Osteoblast (primary cell): ENCODE data around the gene AADACL3. TPM values are rescaled to one million over a fixed set of nuclear protein-coding genes. Genes with fewer than 3 reads are reported as not detected.

ENCODE experiments used
- DNase-seq: peaks from one replicate; pipeline ENCODE4 v3.0.0; 2011; ENCODE audit warnings: low spot score, mixed read lengths; ENCODE audit not compliant: insufficient read length; ENCODE audit errors: missing footprints
- H2AFZ ChIP-seq: 2 replicates; pipeline ENCODE4 v1.6.0; 2011; ENCODE audit warnings: mild to moderate bottlenecking, low read length
- H3K27ac ChIP-seq: 2 replicates; pipeline ENCODE4 v1.5.1; 2011; ENCODE audit warnings: mild to moderate bottlenecking, low read depth, low read length, moderate library complexity
- H3K27me3 ChIP-seq: 2 replicates; pipeline ENCODE4 v1.6.0; 2012; ENCODE audit warnings: mild to moderate bottlenecking, control low read depth, inconsistent platforms, low read length, moderate library complexity; ENCODE audit not compliant: insufficient read depth
- H3K36me3 ChIP-seq: 2 replicates; pipeline ENCODE4 v1.5.1; 2011; ENCODE audit warnings: mild to moderate bottlenecking, low read length, control low read depth, moderate library complexity; ENCODE audit not compliant: insufficient read depth
- H3K4me1 ChIP-seq: 2 replicates; pipeline ENCODE4 v1.5.1; 2011; ENCODE audit warnings: mild to moderate bottlenecking, low read length, control low read depth, moderate library complexity; ENCODE audit not compliant: insufficient read depth
- H3K4me2 ChIP-seq: 2 replicates; pipeline ENCODE4 v1.6.0; 2011; ENCODE audit warnings: mild to moderate bottlenecking, low read length; ENCODE audit not compliant: insufficient read depth
- H3K4me3 ChIP-seq: fragments of 200-600 bp; sonication (generic); 3 replicates; pipeline ENCODE4 v1.5.1; 2012; ENCODE audit warnings: mild to moderate bottlenecking, low read length, inconsistent platforms; ENCODE audit not compliant: insufficient read depth
- H3K79me2 ChIP-seq: 2 replicates; pipeline ENCODE4 v1.6.0; 2012; ENCODE audit warnings: mild to moderate bottlenecking, low read length, control low read depth, inconsistent platforms; ENCODE audit not compliant: insufficient read depth
- H3K9me3 ChIP-seq: 2 replicates; pipeline ENCODE4 v1.5.1; 2011; ENCODE audit warnings: low read depth, low read length, control low read depth
- H4K20me1 ChIP-seq: 2 replicates; pipeline ENCODE4 v1.6.0; 2012; ENCODE audit warnings: mild to moderate bottlenecking, low read length, control low read depth; ENCODE audit not compliant: insufficient read depth
- CTCF ChIP-seq: IDR thresholded peaks from 2 replicates; pipeline ENCODE4 v1.5.1; 2011; ENCODE audit warnings: mild to moderate bottlenecking, low read depth, low read length, moderate library complexity; ENCODE audit errors: extremely low read depth
- total RNA-seq: library from RNA; depleted of rRNA; stranded (reverse); fragments of >200 nt; gene quantifications from 2 replicates; pipeline ENCODE4 v1.2.3, GENCODE V29; 2012

AADACL3 gene
- total RNA-seq, 1 donor = not detected

- no peaks in the 10 kb centered on the region for H3K36me3 ChIP-seq
- DNase-seq = no peak
- H3K27me3 ChIP-seq = no peaks in the 10 kb centered on the region
- no peaks in the 10 kb centered on the region for H3K79me2 ChIP-seq
- no peak overlapping the region for H3K4me3 ChIP-seq
- TF ChIP-seq CTCF = no peak
- H3K4me2 ChIP-seq = no peak overlapping the region
- H3K9me3 ChIP-seq = no peaks in the 10 kb centered on the region
- no peak overlapping the region for H3K27ac ChIP-seq
- H3K4me1 ChIP-seq = no peaks in the 10 kb centered on the region
- no peaks in the 10 kb centered on the region for H4K20me1 ChIP-seq
- no peak overlapping the region for H2AFZ ChIP-seq
These were observed 53.1 kb downstream of the AADACL3 start for GRCh38 chr1:12769031-12769430.

GRCh38 chr1:12769976-12770505 is 54.1 kb downstream of the AADACL3 start:
- no peaks in the 10 kb centered on the region for H3K36me3 ChIP-seq
- TF ChIP-seq CTCF = no peak
- H3K4me2 ChIP-seq = no peak overlapping the region
- no peaks in the 10 kb centered on the region for H3K4me1 ChIP-seq
- no peak overlapping the region for H3K4me3 ChIP-seq
- no peak overlapping the region for H3K27ac ChIP-seq
- no peaks in the 10 kb centered on the region for H3K27me3 ChIP-seq
- H2AFZ ChIP-seq = no peak overlapping the region
- DNase-seq = no peak
- H3K9me3 ChIP-seq = no peaks in the 10 kb centered on the region
- no peaks in the 10 kb centered on the region for H4K20me1 ChIP-seq
- H3K79me2 ChIP-seq = no peaks in the 10 kb centered on the region

- no peak for DNase-seq
- H4K20me1 ChIP-seq = no peaks in the 10 kb centered on the region
- H3K4me3 ChIP-seq = no peak overlapping the region
- no peaks in the 10 kb centered on the region for H3K27me3 ChIP-seq
- no peak overlapping the region for H2AFZ ChIP-seq
- no peaks in the 10 kb centered on the region for H3K4me1 ChIP-seq
- no peak overlapping the region for H3K4me2 ChIP-seq
- no peaks in the 10 kb centered on the region for H3K79me2 ChIP-seq
- H3K27ac ChIP-seq = no peak overlapping the region
- no peak for TF ChIP-seq CTCF
- H3K36me3 ChIP-seq = no peaks in the 10 kb centered on the region
- H3K9me3 ChIP-seq = no peaks in the 10 kb centered on the region
These were observed 54.7 kb downstream of the AADACL3 start for GRCh38 chr1:12770620-12771019.

- Histone ChIP-seq H3K9me3 (no peaks in the 10 kb centered on the region), H3K36me3 (no peaks in the 10 kb centered on the region), H3K79me2 (no peaks in the 10 kb centered on the region), H3K27me3 (no peaks in the 10 kb centered on the region), H3K4me3 (no peak overlapping the region), H2AFZ (no peak overlapping the region), H3K4me2 (no peak overlapping the region), H3K4me1 (no peaks in the 10 kb centered on the region), H4K20me1 (no peaks in the 10 kb centered on the region), H3K27ac (no peak overlapping the region)
- TF ChIP-seq CTCF = no peak
- no peak for DNase-seq
These were observed 55.3 kb downstream of the AADACL3 start for GRCh38 chr1:12771186-12771585.
